Neural cell (in vitro differentiated cells): ENCODE data around the gene STK10.

Experiments used
- CTCF ChIP-seq: fragments of 450-650 bp; IDR thresholded peaks from 2 replicates; pipeline ENCODE4 v1.5.1; 2014; ENCODE audit warnings: antibody characterized with exemption, mild to moderate bottlenecking, moderate library complexity; ENCODE audit not compliant: poor library complexity, severe bottlenecking
- EP300 ChIP-seq: fragments of 450-650 bp; conservative IDR thresholded peaks from 2 replicates; pipeline ENCODE4 v1.6.1; 2014; ENCODE audit warnings: antibody characterized with exemption, mild to moderate bottlenecking, moderate library complexity; ENCODE audit not compliant: poor library complexity, severe bottlenecking
- EZH2 ChIP-seq: fragments of 200-600, 300-800 bp; shearing (Covaris generic), sonication (generic); IDR thresholded peaks from 2 replicates; pipeline ENCODE4 v1.6.1; 2014; ENCODE audit warnings: antibody characterized with exemption, low read length, borderline replicate concordance, mild to moderate bottlenecking; ENCODE audit not compliant: insufficient read depth, poor library complexity, severe bottlenecking
- MXI1 ChIP-seq: fragments of 450-650 bp; conservative IDR thresholded peaks from 2 replicates; pipeline ENCODE4 v1.6.1; 2014; ENCODE audit warnings: antibody characterized with exemption, mild to moderate bottlenecking; ENCODE audit not compliant: poor library complexity, severe bottlenecking
- RAD21 ChIP-seq: fragments of 450-650 bp; conservative IDR thresholded peaks from 2 replicates; pipeline ENCODE4 v1.6.1; 2014; ENCODE audit warnings: antibody characterized with exemption, mild to moderate bottlenecking, moderate library complexity
- TF ChIP-seq, protein P1 (sequence below): IDR thresholded peaks from 2 replicates; pipeline ENCODE4 v1.6.1; 2012; ENCODE audit warnings: borderline replicate concordance

GRCh38 chr5:172077664-172078425 lies 110.2 kb downstream of the STK10 start:
- TF ChIP-seq CTCF: no peak
- TF ChIP-seq MXI1: no peak
- TF ChIP-seq RAD21: no peak
- TF ChIP-seq EZH2: no peak
- no peak for TF ChIP-seq EP300
- TF ChIP-seq, protein P1, sequence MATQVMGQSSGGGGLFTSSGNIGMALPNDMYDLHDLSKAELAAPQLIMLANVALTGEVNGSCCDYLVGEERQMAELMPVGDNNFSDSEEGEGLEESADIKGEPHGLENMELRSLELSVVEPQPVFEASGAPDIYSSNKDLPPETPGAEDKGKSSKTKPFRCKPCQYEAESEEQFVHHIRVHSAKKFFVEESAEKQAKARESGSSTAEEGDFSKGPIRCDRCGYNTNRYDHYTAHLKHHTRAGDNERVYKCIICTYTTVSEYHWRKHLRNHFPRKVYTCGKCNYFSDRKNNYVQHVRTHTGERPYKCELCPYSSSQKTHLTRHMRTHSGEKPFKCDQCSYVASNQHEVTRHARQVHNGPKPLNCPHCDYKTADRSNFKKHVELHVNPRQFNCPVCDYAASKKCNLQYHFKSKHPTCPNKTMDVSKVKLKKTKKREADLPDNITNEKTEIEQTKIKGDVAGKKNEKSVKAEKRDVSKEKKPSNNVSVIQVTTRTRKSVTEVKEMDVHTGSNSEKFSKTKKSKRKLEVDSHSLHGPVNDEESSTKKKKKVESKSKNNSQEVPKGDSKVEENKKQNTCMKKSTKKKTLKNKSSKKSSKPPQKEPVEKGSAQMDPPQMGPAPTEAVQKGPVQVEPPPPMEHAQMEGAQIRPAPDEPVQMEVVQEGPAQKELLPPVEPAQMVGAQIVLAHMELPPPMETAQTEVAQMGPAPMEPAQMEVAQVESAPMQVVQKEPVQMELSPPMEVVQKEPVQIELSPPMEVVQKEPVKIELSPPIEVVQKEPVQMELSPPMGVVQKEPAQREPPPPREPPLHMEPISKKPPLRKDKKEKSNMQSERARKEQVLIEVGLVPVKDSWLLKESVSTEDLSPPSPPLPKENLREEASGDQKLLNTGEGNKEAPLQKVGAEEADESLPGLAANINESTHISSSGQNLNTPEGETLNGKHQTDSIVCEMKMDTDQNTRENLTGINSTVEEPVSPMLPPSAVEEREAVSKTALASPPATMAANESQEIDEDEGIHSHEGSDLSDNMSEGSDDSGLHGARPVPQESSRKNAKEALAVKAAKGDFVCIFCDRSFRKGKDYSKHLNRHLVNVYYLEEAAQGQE: no peak
